AG04449 (cell line): Measurements from ENCODE around the gene KIAA0232.
"Not testable (repeated sequence)": the region's sequence is repeated elsewhere in the genome, so short reads cannot be mapped to it uniquely, and the experiment has no call there.

ENCODE experiments used
- CTCF ChIA-PET: fragments of 350-600 bp; formaldehyde crosslinking; extraction: SDS; loops from one replicate; lab custom pipeline; 2021; ENCODE audit warnings: antibody characterized with exemption; lab: Yijun Ruan, JAX
- POLR2A ChIA-PET: fragments of 400-600, 350-600 bp; formaldehyde crosslinking; extraction: SDS; loops from one replicate; lab custom pipeline; 2020; ENCODE audit warnings: antibody characterized with exemption, inconsistent platforms; lab: Yijun Ruan, JAX
- DNase-seq: peaks from one replicate; pipeline ENCODE4 v3.0.0-alpha.2; 2010; ENCODE audit warnings: low read depth, low spot score
- H3K4me3 ChIP-seq: 2 replicates; pipeline ENCODE4 v1.5.1; 2011; ENCODE audit warnings: low read depth, mild to moderate bottlenecking, control low read depth, low read length
- TF ChIP-seq, protein P1 (sequence below): IDR thresholded peaks from one replicate; pipeline ENCODE4 v1.5.1; 2011; ENCODE audit warnings: mild to moderate bottlenecking, moderate library complexity, low read length, control low read depth, inconsistent platforms; ENCODE audit not compliant: insufficient read depth; ENCODE audit errors: missing control alignments

Gene KIAA0232

DNA sequence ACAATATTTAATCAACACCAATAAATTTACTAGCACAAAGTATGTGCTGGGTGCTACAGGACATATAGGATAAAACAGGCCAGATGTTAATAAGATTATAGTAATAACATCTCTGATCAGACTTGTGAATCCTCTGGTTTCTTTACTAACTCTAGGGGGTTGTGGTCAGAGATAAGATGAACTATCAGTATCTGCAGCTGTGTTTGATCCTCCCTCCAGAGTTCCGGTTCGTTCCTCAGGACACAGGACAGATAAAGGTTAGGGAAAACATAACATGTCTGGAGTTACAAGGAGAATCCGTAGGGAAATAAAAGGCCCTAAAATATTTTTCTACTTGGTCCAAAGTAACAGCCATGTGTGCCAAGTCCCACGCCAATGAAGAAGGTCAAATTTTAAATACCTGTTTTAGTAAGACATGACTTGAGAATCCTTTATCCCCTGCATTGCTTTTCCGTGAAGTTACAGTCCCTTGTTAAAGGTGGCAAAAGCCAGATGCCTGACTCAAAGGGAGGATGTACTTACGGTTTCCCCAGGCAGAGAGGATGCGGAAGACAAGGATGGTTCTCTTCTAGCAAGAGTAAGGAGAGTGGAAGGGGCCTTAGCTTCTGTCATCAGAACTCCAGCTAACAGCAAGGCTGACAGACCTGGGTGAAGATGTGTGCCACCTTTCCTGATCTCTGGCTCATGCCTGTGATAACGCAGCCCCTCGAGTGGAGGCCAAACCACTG lies 44.4 kb downstream of the KIAA0232 start:
- TF ChIP-seq, protein P1, sequence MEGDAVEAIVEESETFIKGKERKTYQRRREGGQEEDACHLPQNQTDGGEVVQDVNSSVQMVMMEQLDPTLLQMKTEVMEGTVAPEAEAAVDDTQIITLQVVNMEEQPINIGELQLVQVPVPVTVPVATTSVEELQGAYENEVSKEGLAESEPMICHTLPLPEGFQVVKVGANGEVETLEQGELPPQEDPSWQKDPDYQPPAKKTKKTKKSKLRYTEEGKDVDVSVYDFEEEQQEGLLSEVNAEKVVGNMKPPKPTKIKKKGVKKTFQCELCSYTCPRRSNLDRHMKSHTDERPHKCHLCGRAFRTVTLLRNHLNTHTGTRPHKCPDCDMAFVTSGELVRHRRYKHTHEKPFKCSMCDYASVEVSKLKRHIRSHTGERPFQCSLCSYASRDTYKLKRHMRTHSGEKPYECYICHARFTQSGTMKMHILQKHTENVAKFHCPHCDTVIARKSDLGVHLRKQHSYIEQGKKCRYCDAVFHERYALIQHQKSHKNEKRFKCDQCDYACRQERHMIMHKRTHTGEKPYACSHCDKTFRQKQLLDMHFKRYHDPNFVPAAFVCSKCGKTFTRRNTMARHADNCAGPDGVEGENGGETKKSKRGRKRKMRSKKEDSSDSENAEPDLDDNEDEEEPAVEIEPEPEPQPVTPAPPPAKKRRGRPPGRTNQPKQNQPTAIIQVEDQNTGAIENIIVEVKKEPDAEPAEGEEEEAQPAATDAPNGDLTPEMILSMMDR = no peak
- ChIA-PET POLR2A (no interaction called here), CTCF (interaction anchor here (0.8 to 2.3 kb wide), 3 partner anchors 14 to 46 kb away, joined by 3 to 12 read pairs (median 3); no protein-coding TSS in a partner anchor)
- DNase-seq = no peak
- H3K4me3 ChIP-seq = no peak overlapping the region

DNA sequence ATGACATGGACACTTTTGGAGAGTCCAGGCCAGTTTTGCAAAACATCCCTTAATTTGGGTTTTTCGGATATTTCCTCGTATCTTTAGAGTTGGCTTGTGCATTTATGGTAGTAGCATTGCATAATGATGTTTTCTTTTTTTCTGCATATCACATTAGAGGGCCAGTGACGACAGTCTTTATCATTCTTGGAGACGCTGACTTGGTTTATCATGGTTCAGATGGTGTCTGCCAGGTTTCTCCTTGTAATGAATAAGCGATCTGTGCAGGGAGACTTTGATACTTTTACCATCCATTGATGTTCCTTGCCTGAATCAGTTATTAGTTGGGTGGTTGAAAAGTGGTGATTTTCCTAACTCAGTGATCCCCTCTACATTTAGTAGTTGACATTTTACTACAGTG lies 46.6 kb downstream of the KIAA0232 start:
- H3K4me3 ChIP-seq = no peak overlapping the region
- no peak for DNase-seq
- POLR2A ChIA-PET = no interaction called here
- CTCF ChIA-PET = no interaction called here
- TF ChIP-seq, protein P1 = no peak

DNA sequence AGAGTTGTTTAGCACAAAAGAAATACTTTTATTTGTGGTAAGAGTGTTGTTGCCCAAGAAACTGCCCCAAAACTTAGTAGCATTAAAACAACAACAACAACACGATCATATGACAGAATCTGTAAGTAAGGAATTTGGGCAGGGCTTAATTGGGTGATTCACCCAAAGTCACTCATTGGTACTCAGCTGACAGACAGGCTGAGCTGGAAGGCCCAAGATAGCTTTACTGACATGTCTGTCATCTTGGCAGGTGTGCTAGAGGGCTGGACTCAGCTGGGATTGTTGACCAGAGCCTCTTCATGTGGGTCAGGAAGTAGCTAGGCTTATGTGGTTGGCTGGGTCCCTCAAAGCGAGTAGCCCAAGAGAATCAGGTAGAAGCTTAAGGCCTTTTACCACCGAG lies 52.3 kb downstream of the KIAA0232 start:
- TF ChIP-seq, protein P1 = no peak
- ChIA-PET POLR2A (no interaction called here), CTCF (interaction anchor here (0.8 to 1.2 kb wide), 2 partner anchors 10 to 39 kb away, joined by 3 to 4 read pairs; no protein-coding TSS in a partner anchor)
- no peak for DNase-seq
- H3K4me3 ChIP-seq = no peak overlapping the region

DNA sequence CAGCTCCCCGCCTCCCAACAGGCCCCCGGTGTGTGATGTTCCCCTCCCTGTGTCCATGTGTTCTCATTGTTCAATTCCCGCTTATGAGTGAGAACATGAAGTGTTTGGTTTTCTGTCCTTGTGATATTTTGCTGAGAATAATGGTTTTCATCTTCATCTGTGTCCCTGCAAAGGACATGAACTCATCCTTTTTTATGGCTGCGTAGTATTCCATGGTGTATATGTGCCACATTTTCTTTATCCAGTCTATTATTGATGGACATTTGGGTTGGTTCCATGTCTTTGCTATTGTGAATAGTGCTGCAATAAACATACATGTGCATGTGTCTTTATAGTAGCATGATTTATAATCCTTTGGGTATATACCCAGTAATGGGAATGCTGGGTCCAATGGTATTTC lies 53.1 kb downstream of the KIAA0232 start:
- DNase-seq, H3K4me3 ChIP-seq, POLR2A ChIA-PET: not testable (repeated sequence)
- CTCF ChIA-PET = interaction anchor here (0.8 to 1.2 kb wide), 2 partner anchors 11 to 38 kb away, joined by 3 to 4 read pairs; no protein-coding TSS in a partner anchor

DNA sequence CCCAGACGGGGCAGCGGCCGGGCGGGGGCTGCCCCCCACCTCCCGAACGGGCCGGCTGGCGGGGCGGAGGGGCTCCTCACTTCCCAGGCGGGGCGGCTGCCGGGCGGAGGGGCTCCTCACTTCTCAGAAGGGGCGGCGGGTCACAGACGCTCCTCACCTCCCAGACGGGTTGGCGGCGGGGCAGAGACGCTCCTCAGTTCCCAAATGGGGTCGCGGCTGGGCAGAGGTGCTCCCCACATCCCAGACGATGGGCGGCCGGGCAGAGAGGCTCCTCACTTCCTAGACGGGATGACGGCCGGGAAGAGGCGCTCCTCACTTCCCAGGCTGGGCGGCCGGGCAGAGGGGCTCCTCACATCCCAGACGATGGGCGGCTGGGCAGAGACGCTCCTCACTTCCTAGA lies 54.6 kb downstream of the KIAA0232 start:
- DNase-seq, H3K4me3 ChIP-seq, CTCF ChIA-PET, POLR2A ChIA-PET: not testable (repeated sequence)

DNA sequence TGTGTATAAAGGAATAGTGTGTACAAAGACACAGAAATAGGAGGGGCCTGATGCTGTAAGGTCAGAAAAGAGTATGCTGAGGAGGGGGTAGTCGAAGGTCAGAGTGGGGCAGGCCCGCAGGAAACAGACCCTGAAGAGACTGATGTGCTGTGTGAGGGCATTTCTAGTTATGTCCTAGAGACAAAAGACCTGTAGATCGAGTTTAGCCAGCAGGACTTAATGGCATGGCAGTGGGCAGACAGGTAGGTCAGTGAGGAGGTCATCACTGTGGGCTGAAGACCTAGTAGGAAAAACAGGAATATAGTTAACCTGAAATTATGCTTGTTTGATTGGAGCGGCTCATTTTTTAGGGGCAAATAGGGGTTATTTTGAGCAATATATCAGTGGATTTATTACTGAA lies 57.1 kb downstream of the KIAA0232 start:
- DNase-seq = no peak
- TF ChIP-seq, protein P1 = no peak
- ChIA-PET CTCF (no interaction called here), POLR2A (no interaction called here)
- no peak overlapping the region for H3K4me3 ChIP-seq

DNA sequence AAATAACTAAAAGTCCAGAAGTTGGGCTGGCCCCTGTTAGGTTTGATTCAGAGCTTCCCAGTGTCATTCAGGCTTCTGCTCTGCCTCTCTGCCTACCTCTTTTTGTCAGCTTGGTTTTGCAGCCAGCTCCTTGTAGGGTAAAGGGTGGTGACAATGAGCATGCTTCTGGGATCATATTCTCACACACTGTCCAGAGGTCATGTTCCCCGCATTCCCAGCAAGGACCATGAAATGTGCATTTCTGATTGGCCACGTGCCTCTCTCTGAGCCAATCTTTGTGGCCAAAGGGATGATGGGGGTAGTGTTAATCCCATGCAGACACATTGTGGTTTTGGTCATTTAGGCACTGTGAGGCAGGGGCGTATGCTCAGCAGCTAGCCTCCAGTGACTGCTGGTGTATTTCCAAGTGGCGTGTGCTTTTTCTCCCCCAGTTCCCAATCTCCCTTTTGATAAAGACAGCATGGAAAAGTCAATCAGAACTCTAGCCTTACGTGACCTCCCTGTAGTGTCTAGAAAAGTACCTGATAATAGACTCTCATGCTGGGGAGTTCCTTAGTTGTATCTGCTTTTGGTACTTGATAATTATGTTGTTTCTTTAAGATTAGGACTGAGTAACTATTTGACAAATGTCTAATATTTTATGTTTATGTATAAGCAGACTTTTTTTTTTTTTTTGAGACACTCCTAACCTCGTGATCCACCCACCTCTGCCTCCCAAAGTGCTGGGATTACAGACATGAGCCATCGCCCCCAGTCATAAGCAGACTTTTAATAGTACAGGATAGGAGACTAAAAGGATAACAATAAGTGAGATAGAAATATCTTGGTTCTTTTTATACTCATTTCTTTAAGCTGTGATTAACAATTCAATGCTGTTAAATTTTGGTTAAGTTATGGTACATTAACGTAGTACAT lies 57.8 kb downstream of the KIAA0232 start:
- ChIA-PET CTCF (interaction anchor here (1.3 kb wide), 1 partner anchor 14 kb away, joined by 3 read pairs; no protein-coding TSS in a partner anchor), POLR2A (no interaction called here)
- H3K4me3 ChIP-seq = no peak overlapping the region
- no peak for DNase-seq
- TF ChIP-seq, protein P1 = no peak
